Adipocyte (in vitro differentiated cells): Measurements from ENCODE around the gene RABGAP1.

Source experiments
- DNase-seq: peaks from one replicate; pipeline ENCODE4 v3.0.0-alpha.2; 2015; ENCODE audit warnings: low read depth
- H3K27me3 ChIP-seq: replicated peaks from 2 replicates; pipeline ENCODE4 v1.7.0; 2013; ENCODE audit warnings: mild to moderate bottlenecking, low read length, moderate library complexity; ENCODE audit not compliant: control insufficient read depth, insufficient read depth
- H3K36me3 ChIP-seq: 2 replicates; pipeline ENCODE4 v1.7.0; 2013; ENCODE audit warnings: low read length, mild to moderate bottlenecking, moderate library complexity; ENCODE audit not compliant: control insufficient read depth, insufficient read depth, severe bottlenecking
- H3K4me1 ChIP-seq: 2 replicates; pipeline ENCODE4 v1.7.0; 2013; ENCODE audit warnings: mild to moderate bottlenecking, low read length, moderate library complexity; ENCODE audit not compliant: control insufficient read depth, insufficient read depth
- H3K4me3 ChIP-seq: 2 replicates; pipeline ENCODE4 v1.7.0; 2013; ENCODE audit warnings: mild to moderate bottlenecking, low read length, moderate library complexity
- H3K9ac ChIP-seq: 2 replicates; pipeline ENCODE4 v1.7.0; 2013; ENCODE audit warnings: mild to moderate bottlenecking, low read length, moderate library complexity
- H3K9me3 ChIP-seq: 2 replicates; pipeline ENCODE4 v1.7.0; 2013; ENCODE audit warnings: mild to moderate bottlenecking, low read length, moderate library complexity; ENCODE audit not compliant: control insufficient read depth

RABGAP1 gene

DNA sequence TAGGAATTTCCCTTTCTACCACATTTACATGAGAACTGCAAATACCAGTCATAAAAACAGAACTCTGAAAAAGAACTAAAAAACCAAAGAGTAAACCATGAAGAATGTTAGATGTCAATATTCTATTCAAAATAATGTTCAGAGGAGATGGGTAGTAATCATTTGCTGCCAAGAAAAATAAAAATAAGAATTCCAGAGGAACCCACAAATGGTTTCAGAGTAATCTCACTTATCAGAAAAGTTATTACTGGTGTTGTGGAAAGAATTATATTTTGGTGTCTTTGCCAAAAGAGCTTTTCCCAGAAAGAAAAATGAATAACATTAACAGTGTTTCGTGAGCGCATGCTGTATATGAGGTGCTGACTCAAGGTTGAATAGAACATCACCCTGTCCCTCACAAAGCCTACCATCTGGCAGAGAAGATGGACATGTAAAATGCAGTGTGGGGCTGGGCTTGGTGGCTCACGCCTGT lies 128.2 kb downstream of the RABGAP1 start:
- H3K36me3 ChIP-seq, result peaks cover 37% of the 10 kb centered on the region
- DNase-seq, result peak; percentile 93
- no peaks in the 10 kb centered on the region for H3K27me3 ChIP-seq

DNA sequence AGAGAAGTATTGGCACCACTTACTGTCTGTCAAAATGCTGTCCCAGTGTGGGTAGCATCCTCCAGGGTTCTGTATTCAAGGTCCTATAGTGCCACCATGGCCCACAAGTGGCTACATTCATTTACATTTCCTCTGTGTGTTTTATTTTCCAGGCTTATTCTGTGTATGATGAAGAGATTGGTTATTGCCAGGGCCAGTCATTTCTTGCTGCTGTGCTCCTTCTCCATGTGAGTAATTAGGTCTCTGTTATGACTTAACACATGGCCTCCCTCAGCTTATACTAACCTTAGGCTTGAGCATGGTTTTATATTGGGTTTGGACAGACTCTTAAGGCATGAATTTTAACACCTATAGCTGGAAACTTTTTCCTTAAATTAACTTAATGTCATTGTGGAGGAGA lies 129.4 kb downstream of the RABGAP1 start:
- Histone ChIP-seq H3K9me3 (no peaks in the 10 kb centered on the region), H3K9ac (no peak overlapping the region), H3K4me3 (no peak overlapping the region), H3K4me1 (peaks cover 62% of the 10 kb centered on the region), H3K36me3 (peaks cover 36% of the 10 kb centered on the region), H3K27me3 (no peaks in the 10 kb centered on the region)
- no peak for DNase-seq

More for the DNA sequence above, 128.2 kb downstream of the RABGAP1 start:
- H3K4me3 ChIP-seq, result no peak overlapping the region
- no peaks in the 10 kb centered on the region for H3K9me3 ChIP-seq
- H3K4me1 ChIP-seq, result peaks cover 59% of the 10 kb centered on the region
- H3K9ac ChIP-seq, result peak overlapping the region; percentile 68

DNA sequence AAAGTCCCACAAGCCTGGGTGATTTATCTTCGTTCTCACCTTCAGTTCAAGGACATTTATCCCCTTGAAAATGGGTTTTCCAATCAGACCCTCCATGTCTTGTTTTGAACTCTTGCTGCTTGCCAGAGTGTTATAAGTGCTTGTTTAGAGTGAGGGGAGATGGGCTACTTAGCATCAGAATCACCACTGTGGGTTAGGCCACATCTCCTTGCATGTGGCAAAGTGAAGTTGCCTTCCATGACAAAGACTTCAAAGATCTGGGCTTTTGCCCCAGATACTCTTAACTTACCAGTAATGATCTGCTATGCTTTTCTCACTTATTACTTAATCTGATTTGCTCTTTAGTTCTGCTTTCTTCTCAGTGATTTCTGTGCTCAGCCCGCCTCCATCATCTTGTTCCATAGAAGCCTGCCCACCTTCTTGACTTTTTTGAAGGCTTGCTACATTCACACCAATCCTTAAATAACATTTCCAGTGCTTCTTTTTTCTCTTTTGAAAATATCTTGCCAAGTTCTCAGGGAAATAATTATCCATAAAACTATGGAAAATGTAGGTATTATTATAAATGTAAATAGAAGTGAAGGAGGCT lies 131.7 kb downstream of the RABGAP1 start:
- no peaks in the 10 kb centered on the region for H3K9me3 ChIP-seq
- H3K27me3 ChIP-seq, result no peaks in the 10 kb centered on the region
- H3K9ac ChIP-seq, result peak overlapping the region; percentile 73
- peaks cover 61% of the 10 kb centered on the region for H3K4me1 ChIP-seq
- H3K4me3 ChIP-seq, result no peak overlapping the region
- H3K36me3 ChIP-seq, result peaks cover 27% of the 10 kb centered on the region
- DNase-seq, result no peak

DNA sequence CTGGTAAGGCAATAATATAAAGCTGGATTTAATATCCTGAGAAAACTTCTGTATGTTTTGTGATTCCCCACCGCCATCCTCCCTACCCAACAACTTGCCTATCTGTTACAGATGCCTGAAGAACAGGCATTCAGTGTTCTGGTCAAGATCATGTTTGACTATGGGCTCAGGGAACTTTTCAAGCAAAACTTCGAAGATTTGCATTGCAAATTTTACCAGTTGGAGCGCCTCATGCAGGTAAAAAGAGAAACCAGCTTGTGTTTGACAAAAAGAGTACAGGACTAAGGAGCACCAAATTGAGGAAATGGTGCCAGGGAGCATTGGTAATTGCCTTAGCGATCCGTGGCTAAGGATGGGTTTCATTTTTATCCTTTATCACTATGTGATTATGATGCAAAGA lies 132.6 kb downstream of the RABGAP1 start:
- peak overlapping the region; percentile 73 for H3K9ac ChIP-seq
- H3K4me3 ChIP-seq, result peak overlapping the region; percentile 53
- no peak for DNase-seq
- H3K4me1 ChIP-seq, result peaks cover 53% of the 10 kb centered on the region
- H3K36me3 ChIP-seq, result peaks cover 33% of the 10 kb centered on the region
- H3K27me3 ChIP-seq, result no peaks in the 10 kb centered on the region
- no peaks in the 10 kb centered on the region for H3K9me3 ChIP-seq

DNA sequence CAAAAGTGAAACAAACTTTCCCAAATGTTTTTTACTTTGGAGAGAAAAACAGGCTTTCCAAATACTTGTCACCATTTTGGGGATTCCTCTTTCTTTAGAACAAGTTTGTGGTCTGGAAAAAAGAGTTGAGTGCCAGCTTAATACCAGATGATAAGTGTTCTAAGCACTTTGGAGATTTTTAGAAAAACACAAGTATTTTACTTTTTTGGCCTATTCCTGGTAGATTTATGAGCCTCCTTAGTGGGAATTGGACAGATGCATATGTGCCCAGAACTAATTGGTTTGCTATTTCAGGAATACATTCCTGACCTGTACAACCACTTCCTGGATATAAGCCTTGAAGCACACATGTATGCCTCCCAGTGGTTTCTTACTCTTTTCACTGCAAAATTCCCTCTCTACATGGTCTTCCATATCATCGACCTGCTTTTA lies 133.2 kb downstream of the RABGAP1 start:
- Histone ChIP-seq H3K4me1 (peaks cover 48% of the 10 kb centered on the region), H3K27me3 (no peaks in the 10 kb centered on the region), H3K9ac (peak overlapping the region; percentile 73), H3K36me3 (peaks cover 39% of the 10 kb centered on the region), H3K4me3 (peak overlapping the region; percentile 53), H3K9me3 (no peaks in the 10 kb centered on the region)
- DNase-seq, result peak; percentile 63

DNA sequence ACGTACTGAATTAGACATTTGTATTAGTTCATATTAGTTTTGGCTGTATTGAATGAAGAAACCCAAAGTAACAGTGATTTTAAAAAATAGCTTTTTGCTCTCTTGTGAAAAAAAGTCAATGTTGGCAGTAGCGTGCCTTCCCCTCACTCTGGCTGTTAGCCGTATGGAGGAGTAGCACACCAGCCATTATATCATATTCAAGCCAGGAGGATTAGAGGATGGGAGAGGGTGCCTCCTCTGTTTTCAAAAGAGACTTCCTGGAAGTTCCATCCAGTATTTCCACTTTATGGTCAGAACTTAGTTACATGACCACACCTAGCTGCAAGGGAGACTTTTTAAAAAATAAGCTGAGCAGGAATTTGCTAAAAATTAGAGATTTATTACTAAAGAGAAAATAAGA lies 133.8 kb downstream of the RABGAP1 start:
- H3K27me3 ChIP-seq, result no peaks in the 10 kb centered on the region
- no peak for DNase-seq
- no peaks in the 10 kb centered on the region for H3K9me3 ChIP-seq
- peak overlapping the region; percentile 73 for H3K9ac ChIP-seq
- H3K36me3 ChIP-seq, result peaks cover 44% of the 10 kb centered on the region
- H3K4me1 ChIP-seq, result peaks cover 41% of the 10 kb centered on the region
- peak overlapping the region; percentile 53 for H3K4me3 ChIP-seq

DNA sequence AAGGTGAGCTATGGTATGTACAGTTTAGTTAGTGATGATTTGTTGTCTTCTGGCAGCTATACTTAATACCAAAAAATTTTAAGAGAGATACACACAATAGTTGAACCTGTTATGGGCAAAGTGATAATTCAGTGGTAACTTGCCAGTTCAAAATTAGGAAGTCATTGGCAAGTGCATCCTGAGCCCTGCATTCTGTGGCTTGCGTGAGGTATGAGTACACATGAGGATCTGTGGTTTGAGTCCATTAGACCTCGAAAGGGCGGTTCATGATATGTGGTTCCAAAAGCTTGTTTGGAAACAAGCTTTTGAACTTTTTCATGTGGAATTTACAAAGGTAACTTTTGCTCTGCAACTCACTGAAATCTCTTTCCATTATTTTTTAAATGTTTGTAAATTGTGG lies 139.6 kb downstream of the RABGAP1 start:
- peaks cover 6% of the 10 kb centered on the region for H3K4me1 ChIP-seq
- peaks cover 64% of the 10 kb centered on the region for H3K36me3 ChIP-seq
- H3K4me3 ChIP-seq, result no peak overlapping the region
- DNase-seq, result no peak
- H3K27me3 ChIP-seq, result no peaks in the 10 kb centered on the region
- no peaks in the 10 kb centered on the region for H3K9me3 ChIP-seq
- H3K9ac ChIP-seq, result no peak overlapping the region

DNA sequence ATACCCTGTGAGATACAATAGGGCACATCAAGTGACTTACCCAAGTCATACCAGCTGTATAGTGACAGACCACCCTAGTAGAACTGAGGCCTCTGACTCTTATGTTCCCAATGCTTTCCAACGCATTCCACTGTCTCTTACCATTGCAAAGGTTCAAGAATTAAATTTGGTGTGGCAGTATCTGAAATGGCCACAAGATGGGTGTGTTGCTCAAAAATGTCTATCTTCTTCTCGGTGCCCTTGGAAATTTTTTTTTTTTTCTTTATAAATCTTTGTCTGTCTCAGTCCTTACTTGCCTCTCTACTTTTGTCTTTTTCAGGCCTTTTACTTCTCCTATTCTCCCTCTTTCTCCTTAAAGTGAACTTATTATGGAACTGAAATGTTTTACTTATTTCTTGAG lies 141.0 kb downstream of the RABGAP1 start:
- Histone ChIP-seq H3K4me3 (no peak overlapping the region), H3K36me3 (peaks cover 61% of the 10 kb centered on the region), H3K27me3 (no peaks in the 10 kb centered on the region), H3K9ac (peak overlapping the region; percentile 27), H3K9me3 (no peaks in the 10 kb centered on the region), H3K4me1 (no peaks in the 10 kb centered on the region)
- peak; percentile 80 for DNase-seq

DNA sequence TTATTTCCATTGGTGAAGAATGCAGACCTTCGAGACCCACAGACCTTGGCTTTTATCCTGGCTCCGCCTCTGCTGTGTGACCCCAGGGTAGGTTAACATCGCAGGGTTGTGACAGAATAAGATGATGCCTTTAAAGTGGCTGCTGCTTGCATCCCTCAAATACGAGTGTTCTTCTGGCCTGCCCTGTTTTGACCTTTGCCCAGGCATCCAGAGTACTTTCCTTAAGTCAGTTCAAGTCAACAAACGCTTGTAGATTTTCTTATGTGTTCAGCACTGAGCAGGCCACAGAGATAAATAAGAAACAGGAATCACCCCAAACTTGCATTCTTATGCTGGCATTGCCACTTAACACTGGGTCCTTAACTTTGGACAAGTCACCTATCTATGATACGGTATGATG lies 142.9 kb downstream of the RABGAP1 start:
- H3K9ac ChIP-seq, result no peak overlapping the region
- no peak for DNase-seq
- peaks cover 52% of the 10 kb centered on the region for H3K36me3 ChIP-seq

DNA sequence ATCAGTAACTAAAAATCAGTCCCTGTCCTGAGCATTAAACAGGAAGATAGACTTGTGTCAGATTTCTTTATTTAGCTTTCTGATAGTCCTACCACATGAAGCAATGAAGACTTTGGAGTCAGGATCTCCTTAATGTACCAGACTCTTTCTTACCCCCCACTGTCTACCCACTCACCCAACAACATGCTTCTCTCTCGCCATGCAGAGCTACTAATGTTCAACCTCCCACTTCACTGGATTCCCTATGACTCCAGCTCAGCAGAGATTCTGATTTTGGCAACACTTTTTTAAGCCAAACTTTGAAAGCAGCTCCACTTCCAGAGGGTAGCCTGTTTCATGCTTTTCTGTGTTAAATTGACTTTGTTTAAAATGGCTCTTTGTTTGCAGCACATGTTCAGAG lies 143.4 kb downstream of the RABGAP1 start:
- Histone ChIP-seq H3K9ac (no peak overlapping the region), H3K4me3 (no peak overlapping the region), H3K4me1 (no peaks in the 10 kb centered on the region), H3K9me3 (no peaks in the 10 kb centered on the region), H3K27me3 (no peaks in the 10 kb centered on the region), H3K36me3 (peaks cover 48% of the 10 kb centered on the region)
- no peak for DNase-seq

More for the DNA sequence above, 142.9 kb downstream of the RABGAP1 start:
- Histone ChIP-seq H3K4me3 (no peak overlapping the region), H3K9me3 (no peaks in the 10 kb centered on the region), H3K27me3 (no peaks in the 10 kb centered on the region), H3K4me1 (no peaks in the 10 kb centered on the region)

DNA sequence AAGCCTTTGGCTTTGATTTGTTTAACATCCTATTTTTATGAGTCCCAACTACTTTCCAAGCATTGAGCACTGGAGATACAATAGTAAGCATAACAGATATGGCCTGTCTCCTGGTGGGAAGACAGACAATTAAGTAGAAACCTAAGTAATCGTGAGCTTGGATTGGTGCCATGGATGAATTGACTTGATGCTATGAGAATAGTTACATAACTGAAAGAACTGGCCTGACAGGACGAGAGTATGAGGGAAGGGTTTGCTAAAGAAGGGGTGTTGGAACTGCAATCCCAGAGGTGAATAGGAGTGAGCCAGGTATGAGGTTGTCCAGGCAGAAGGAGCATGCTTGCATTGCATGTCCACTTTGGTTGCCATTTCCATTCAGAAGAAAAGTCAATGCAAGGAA lies 145.1 kb downstream of the RABGAP1 start:
- Histone ChIP-seq H3K4me3 (no peak overlapping the region), H3K9ac (no peak overlapping the region), H3K9me3 (no peaks in the 10 kb centered on the region), H3K36me3 (peaks cover 47% of the 10 kb centered on the region), H3K4me1 (no peaks in the 10 kb centered on the region), H3K27me3 (no peaks in the 10 kb centered on the region)
- DNase-seq, result no peak

DNA sequence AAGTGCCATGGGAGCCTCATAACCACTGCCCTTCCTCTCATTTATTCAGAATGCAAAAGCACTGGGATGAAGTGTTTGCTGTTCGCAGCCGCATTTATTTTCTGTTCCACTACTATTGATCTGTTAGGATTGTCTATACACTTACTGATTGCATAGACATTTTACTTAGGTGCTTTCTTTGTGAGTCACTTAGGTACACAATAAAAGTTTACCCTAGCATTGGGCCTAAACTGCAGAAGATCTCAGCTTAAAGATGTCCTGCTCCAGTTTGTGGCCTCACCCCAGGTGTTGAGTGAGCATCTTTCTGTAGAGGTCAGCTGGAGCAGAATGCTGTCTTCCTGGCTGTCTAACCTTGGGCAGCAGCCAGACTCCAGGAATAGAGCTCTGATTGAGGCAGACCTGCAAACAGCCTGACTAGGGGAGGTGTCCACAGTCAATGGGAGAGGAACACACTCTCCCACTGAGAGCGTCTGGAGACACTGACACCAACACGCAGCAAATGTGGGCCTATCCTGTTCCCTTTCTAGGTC lies 146.6 kb downstream of the RABGAP1 start:
- no peak for DNase-seq
- Histone ChIP-seq H3K9ac (no peak overlapping the region), H3K36me3 (peaks cover 56% of the 10 kb centered on the region), H3K4me3 (no peak overlapping the region), H3K9me3 (no peaks in the 10 kb centered on the region), H3K4me1 (no peaks in the 10 kb centered on the region), H3K27me3 (no peaks in the 10 kb centered on the region)
